Measurements from ENCODE around the gene UBE2L3.

The UBE2L3 gene

GRCh38 chr22:21650823-21651520 lies 83.5 kb downstream of the UBE2L3 start:
- DNase-seq, result no peak

GRCh38 chr22:21651521-21652009 lies 84.1 kb downstream of the UBE2L3 start:
- DNase-seq, result no peak

GRCh38 chr22:21652010-21652546 lies 84.6 kb downstream of the UBE2L3 start:
- peak; percentile 86 for DNase-seq

DNA sequence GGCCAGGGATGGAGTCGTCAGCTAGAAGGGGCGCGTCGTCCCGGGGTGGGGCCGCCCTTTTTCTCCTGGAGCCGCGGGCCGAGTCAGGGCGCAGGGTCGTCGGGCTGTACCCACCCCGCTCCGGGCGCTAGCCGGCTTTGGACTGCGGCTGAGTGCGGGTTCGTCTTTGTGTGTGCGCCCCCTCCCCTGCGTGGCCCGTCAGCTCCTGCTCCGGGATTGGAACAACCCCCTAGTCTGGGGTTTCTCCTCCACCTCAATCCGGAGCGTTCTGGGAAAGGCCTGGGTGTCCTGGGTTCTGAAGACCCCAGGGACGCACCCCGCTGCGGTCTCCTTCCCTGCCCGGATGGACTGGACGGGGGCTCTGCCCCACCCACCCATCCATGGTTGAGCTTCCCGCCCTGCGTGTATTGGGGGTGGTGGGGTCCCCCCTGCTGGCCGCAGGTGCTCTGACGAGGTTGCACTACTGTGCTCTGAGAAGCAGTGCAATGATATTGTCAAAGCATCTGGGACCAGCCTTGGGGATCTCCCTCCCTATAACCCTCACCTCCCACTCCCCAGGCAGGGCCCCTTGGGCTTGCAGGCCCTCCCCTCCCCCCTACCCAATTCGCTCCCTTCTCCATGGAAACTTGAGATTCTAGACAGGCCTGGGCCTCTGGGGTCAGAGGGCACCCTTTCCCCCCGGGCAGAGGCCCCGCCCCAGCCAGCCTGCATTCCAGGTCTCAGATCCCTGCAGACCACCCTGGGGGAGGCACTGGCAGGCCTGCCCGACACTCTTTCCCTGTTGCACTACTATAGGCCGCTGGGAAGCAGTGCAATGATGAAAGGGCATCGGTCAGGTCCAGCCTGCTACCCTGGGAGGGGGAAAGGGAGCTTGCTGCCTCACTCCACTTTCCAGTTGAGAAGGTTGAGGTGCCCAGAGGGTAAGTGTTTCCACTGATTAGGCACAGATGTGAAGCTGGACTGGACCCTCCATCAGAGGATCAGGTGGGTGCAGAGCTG lies 85.3 kb downstream of the UBE2L3 start:
- DNase-seq, result no peak

- no peak for DNase-seq
Observed at GRCh38 chr22:21657020-21657359, 89.5 kb downstream of the UBE2L3 start.

GRCh38 chr22:21657360-21658032 lies 90.0 kb downstream of the UBE2L3 start:
- peak; percentile 89 for DNase-seq

GRCh38 chr22:21659864-21660525 lies 92.5 kb downstream of the UBE2L3 start:
- DNase-seq, result no peak

DNA sequence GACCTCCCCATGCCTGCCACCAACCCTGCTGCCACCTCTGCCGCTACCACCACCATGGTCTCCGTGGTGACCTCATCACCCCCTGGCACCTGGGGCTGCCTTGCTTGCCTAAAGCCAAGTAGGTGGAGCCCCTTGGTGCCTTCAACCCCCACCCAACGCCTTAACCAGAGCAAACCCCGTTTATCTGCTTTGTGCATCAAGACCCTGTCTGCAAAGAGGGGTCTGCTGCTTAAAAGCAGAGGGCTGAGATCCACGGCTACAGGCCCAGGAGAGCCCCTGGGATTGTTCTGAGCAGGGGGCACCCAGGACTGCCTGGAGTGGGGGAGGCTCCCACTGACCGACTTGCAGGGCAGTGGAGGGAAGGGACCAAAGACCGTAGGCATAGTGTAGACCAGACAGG lies 93.4 kb downstream of the UBE2L3 start:
- DNase-seq, result no peak

- DNase-seq, result no peak
Observed at GRCh38 chr22:21661991-21662390, 94.5 kb downstream of the UBE2L3 start.

DNA sequence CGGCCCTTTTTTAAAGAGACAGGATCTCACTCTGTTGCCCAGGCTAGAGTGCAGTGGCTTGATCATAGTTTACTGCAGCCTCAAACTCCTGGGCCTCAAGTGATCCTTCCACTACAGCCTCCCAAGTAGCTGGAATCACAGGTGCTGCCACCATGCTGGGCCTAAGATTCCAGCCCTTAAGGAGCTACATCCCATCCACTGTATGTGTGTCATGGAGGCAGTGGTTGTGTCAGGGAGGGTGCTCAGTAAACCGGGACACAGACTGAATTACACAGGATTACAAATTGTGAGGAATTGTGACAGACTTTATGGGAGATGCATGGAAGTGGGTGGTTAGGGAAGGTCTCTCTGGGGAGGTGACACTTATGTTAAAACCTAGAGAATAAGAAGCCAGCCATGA lies 96.2 kb downstream of the UBE2L3 start:
- no peak for DNase-seq

GRCh38 chr22:21665047-21665851 lies 97.7 kb downstream of the UBE2L3 start:
- DNase-seq, result no peak

GRCh38 chr22:21666786-21667185 lies 99.3 kb downstream of the UBE2L3 start:
- DNase-seq, result no peak

DNA sequence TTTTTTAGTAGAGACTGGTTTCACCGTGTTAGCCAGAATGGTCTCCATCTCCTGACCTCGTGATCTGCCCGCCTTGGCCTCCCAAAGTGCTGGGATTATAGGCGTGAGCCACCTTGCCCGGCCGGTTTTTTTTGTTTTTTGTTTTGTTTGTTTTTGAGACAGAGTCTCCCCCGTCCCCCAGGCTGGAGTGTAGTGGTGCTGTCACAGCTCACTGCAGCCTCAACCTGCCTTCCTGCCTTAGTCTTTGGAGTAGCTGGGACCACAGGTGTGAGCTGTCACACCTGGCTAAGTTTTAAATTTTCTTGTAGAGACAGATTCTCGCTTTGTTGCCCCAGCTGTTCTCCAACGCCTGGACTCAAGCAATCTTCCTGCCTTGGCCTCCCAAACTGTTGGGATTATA lies 101.5 kb downstream of the UBE2L3 start:
- DNase-seq, result no peak

DNA sequence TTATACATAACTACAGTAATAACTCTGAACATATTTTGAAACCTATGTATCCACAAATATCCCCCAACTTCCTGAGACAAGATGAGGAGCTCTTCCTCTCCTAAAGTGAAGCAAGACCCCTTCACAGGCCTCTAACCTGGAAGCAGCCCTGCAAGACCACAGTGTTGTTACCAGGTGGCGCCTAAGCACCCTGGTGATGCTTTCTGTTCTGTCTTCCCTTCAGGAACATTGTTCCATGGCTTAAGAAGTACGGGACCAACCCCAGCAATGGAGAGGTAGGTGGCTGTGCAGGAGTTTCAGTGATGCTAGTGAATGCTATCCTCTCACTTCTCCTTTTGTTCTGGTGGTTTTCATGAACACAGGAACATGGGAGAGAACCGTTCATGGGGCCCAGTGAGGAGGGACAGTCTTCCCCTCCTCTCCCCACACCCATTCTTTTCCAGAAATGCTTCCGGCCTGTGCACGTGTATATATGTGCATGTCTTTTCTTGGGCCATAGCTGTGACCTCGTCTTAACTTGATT lies 104.7 kb downstream of the UBE2L3 start:
- DNase-seq, result no peak

Measured in CD4-positive, alpha-beta T cell treated with Interleukin-17A for 4 hours (primary cell).